ENCODE data around the gene NAP1L5.

NAP1L5 gene, protein sequence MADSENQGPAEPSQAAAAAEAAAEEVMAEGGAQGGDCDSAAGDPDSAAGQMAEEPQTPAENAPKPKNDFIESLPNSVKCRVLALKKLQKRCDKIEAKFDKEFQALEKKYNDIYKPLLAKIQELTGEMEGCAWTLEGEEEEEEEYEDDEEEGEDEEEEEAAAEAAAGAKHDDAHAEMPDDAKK

DNA sequence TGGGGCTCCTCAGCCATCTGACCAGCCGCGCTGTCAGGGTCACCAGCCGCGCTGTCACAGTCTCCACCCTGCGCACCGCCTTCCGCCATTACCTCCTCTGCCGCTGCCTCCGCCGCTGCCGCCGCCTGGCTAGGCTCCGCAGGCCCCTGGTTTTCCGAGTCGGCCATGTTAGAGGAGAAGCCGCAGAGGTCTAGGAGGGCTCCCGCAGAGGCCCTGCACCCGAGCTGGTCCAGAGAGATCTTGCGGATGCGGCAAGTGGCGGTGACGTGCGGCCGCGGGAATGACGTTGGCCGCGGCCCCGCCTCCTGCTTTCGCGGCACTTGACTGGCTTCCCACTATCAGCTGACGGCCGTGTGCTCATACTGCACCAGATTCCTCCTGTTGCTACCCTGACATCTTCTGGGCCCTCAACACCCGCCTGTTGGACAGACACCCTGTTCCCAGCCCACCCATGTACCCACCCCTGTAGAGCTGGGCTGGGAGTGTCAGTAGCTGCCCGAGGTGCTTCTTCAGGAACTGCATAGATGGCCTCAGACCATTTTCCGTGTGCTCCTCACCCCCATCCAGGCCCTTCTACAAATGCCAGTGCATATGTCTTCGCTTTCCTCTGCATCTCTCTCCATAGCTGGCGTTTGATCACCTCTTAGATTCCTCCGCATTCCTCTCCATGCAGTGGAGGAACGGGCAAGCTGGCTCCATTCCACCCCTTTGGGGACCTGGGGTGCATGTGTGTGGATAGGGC is at the start of gene NAP1L5:
Gene NAP1L5 (minus strand): TSS at position 242 of the 742 bp plus-strand sequence. CDS start 75 bp downstream, at position 167.
- peak; percentile 41 to 59 for DNase-seq

DNA sequence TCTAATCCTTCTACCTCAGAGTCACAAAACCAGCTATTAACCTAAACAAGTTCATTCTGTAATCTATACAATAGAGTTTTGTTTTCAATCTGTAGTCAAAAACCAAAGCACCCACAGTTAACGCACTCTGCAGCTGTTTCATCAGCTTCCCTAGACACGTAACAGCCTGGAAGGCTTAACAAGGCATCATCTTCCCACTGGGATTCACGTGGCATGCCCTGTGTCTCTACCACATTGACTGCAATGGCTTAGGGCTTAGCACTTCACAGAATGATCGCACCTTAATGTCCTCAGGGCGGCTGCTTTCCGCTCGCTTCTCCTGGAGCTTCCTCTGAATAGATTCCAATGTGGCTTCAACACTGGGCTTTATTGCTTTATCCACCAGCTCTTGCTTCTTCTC is 49.7 kb upstream of the NAP1L5 start:
- no peak for DNase-seq

DNA sequence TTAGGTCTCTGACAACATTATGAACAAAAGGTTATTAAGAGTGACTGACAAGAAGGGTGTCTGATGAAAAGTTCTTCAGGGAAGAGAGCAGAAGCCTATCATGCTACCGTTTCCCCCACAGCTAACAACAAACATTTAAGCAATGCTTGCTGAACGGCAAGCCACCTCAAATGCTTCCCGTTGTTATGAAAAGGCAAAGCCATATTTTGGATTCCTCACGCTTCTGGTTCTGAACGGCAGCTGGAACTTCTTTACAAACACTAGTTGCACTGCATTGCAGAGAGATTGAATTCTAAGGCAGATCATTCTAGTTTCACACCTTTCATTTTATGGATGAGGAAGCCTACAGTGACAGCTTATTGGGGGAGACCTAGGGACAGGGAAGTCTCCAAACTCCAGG is 48.6 kb upstream of the NAP1L5 start:
- no peak for DNase-seq

DNA sequence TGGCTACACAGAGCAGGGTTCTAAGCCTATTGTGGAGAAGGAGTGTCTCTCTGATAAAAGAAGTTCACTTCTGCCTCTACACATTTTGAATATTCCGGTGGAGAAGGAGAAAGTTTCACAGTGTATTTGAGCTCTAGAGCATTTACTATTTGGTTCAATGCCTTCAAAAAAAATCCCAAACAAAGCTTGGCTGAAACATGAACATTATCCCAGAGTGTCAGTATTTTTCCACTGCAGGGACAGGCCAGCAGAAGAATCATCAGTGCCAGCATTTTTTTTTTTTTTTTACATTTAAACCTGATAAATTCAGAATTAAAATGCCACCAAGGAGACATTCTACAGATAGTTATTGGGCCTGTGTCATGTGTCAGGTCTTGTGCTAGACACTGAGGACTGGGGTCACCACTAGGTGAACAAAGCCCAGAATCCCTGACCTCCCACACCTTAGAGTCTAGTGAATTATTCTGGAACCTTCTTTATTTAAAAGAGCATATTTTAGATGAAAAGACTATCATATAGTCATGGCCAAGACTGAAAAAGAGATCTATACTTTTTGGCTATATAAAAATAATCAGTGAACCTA is 48.0 kb upstream of the NAP1L5 start:
- DNase-seq: no peak

DNA sequence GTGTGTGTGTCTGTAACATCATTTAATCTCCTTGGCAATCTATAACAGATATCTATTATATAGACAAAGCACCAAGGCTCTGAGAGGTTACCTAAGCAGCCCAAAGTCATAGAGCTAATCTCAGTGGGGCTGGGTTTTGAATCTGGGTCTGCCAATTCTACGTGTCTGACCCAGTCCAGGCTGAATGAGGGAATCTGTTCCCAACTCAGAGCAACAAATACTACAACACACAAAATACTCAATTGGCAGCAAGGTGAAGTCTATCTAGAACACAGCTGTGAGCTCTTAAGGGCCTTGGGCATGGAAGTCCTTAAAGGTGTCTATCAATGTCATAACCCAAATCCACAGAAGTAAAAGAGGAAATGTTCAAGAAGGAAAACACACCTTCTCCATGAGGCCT is 47.5 kb upstream of the NAP1L5 start:
- DNase-seq: no peak

DNA sequence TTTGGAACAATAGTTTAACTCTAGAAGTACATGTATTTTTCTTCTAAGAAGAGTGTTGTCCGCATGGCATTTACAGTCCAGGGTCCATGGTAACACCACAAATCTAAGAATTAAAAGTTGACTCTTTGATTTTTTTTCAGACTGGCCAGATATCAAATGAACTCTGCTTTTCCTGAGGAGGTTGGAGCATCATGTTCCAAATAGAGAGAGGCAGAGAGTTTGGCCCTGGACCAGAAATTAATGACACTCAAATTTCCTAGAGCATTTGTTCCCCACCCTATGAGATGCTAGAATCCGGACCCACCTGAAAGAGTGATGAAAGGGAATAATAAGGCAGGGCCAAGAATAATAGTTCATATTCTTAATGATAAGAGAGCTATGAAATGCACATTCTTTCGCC is 47.0 kb upstream of the NAP1L5 start:
- no peak for DNase-seq

DNA sequence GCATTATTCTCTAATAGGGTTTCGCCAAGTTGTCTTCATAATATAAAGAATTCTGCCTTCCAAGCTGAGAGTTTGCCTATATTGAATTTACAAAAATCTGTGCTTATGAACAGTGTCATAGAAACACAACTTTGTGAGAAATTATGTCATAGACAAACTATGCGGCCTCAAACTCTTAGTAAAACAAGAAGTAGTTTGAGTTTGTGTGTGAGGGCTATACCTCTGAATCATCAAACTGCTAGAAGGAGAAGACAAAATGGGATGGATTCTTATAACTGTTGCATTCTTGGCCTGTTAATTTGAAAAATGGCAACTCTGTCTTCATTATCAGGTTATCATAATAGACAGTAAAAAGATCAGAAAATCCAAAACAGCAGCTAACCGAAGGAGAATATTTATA is 46.1 kb upstream of the NAP1L5 start:
- no peak for DNase-seq

DNA sequence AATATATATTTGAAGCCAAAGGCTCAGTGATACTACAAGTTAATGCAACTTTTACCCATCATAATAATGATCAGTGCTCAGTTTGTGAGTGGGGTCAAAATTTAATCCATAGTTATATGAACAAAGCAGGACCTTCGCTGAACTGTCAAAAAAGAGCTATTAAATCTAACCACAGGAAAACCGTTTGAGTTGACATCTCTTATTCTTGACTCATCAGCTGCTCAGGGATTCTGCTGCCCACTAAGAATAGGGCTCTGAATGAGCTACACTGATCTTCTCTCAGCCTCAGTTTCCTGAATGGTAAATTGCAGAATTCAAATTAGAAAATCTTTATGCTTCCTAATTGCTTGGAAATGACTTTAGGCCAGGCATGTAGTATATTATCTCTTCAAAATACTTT is 44.9 kb upstream of the NAP1L5 start:
- DNase-seq: no peak

DNA sequence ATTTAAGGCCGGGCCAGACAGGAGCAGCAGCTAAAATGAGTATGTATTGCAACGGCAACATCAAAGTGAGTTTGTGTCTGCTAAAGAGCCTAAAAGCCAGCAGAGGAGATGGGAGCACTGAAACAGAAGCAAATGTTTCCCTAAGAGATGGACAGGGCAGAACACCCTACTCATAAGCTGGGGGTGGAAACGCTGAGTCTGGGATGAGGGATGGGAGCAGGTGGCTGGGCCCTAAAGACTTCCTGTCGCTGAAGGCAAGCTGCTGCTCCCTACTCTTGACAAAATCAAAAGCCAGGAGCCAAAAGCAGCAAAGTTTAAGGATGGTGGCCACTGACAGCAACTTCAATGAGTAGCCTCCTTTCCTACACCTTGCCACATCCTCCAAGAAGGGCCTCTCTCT is 40.6 kb upstream of the NAP1L5 start:
- no peak for DNase-seq

DNA sequence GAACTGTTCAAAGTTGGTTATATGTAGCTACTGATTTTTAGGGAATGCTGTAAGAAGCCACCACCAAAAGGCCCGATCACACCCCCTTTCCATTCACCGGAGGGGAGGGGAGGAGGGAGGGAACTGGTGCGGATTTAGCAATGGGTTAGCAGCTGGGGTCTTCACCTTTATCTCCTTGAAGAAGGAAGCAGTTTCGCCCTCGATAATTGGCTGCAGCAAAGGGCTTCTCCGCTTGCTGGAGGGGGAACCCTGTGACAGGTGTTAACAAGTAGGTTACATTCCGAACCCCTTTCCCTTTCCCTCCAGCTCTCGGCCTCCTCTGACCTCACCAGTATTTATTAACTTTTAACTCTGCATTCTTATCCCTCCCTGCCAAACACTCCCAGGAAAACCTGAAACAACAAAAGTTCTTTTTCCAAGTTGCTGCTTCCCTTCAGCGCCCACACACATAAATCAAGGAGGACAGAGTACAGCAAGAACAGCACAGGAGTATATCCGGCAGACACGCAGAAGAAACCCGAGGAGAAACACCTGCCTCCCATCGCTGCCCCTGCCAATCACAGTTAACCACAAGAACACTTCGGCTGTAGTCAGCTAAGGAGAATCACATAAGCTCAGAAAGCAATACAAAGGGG is 39.8 kb upstream of the NAP1L5 start:
- no peak for DNase-seq

DNA sequence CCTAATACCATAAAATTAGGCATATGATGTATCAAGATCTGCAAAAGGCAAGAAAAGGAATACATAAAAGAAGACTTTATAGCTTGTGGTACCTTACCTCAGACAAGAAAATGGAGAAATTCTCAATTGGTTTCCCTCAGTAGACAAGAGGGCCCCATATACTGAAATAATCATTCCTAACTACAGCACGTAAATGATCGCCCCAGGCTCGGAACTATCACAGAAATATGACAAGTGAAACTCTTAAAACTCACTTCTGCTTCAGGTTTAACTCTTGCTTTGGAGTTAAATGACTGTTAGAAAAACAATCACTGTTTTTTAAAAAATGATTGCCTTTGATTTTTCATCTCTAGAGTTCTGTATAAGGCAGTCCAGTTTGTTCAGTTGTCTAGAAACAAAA is 38.6 kb upstream of the NAP1L5 start:
- DNase-seq: no peak

DNA sequence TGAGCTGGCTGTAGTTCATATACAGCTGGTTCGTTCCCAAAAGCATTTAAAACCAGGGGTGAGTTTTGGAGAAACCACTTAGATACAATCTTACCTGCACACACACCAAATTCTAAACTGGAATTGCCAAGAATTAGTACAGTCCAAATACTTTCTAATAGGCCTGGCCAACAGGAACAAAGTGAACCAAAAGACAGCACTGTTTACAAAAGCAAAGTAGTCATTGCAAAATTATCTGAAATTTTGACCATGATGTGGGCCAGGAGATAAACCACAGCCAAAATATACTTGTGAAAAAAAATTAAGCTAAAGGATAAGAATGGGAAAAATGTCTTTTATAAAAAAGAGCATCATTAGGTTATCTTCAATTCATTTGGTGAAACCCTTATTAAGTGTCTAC is 37.9 kb upstream of the NAP1L5 start:
- DNase-seq: no peak

DNA sequence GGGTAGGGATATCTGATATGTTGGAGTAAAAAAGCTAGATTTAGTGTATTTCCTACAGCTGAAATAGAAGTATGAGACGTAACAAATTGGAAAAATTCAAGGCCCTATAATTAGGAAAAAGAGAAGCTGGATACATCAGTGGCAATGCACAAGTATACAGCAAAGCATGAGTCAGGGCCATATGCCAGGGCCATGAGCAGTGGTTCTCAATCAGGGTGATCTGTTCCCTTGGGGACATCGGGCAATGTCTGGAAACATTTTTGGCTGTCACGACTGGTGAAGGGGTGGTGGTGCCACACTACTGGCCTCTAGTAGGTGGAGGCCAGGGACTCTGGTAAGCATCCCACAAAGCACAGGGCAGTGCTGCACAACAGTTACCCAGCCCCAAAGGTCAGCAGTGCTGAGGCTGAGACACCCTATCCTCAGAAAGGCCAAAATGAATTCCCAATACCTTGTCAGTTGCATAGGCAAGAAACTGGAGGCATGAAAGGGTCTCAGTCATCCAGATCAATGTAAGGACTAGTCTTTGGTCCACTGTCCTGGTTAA is 36.8 kb upstream of the NAP1L5 start:
- DNase-seq: no peak

DNA sequence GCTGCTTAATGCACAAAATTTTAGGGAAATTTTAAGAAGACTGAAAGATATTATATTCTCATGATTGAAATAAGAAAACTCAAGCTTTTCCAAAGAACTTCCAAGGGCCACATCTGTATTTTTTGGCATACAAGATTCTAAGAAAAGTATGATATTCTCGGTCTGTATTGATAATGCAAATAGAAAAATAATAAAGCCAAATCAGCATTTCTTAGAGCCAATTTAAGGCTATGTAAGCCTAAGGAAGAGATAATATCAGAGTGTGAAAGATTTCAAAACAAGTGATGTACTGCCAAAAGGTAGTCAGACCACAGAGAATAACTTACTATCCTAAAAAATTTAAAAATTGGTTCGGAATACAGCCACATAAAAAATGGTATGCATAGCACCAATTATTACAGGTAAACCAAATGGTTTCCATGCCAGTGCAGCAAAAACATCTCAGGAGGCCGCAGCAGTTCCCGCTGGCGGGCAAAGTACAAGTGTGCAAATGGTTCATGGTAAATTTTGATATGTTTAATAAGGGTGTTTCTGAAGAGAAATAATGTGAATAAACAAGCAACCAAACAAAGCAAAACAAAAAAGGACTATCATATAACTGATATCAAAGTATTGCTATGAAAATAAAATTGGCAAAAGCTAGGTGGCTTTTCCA is 35.2 kb upstream of the NAP1L5 start:
- no peak for DNase-seq

DNA sequence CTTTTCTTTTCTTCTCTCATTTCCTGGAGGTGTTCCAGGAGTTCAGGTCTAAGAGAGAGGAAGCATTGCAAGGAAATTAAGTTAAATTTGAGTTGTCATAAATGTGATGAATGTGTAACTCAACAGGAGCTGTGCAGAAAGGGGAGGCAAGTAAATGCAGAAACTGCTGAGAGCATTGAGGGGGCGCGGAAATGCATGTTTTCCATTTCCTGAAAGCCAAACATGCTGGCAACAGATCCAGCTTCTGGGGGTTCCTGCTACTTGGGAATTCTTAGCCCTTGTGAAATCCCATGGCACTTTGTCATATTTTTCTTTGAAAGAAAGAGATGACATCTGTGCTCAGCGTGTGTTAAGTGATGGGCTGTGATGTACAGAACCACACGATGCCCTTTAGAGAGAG is 33.8 kb upstream of the NAP1L5 start:
- no peak for DNase-seq

DNA sequence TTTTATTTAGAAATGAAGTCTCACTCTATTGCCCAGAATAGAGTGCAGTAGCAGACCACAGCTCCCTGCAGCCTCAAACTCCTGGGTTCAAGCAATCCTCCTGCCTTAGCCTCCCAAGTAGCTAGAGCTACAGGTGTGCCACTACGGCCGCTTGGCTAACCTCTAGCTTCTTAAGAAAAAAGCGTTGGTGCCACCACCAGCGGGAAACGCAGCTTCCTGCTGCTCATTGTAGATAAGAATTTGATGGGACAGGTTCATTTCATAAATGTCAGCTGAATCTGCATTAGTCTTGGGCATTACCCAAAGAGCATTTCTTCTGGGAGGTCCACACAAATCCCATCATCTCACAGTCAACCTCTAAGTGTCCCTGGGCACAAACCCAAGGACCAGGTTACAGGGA is 33.2 kb upstream of the NAP1L5 start:
- no peak for DNase-seq

DNA sequence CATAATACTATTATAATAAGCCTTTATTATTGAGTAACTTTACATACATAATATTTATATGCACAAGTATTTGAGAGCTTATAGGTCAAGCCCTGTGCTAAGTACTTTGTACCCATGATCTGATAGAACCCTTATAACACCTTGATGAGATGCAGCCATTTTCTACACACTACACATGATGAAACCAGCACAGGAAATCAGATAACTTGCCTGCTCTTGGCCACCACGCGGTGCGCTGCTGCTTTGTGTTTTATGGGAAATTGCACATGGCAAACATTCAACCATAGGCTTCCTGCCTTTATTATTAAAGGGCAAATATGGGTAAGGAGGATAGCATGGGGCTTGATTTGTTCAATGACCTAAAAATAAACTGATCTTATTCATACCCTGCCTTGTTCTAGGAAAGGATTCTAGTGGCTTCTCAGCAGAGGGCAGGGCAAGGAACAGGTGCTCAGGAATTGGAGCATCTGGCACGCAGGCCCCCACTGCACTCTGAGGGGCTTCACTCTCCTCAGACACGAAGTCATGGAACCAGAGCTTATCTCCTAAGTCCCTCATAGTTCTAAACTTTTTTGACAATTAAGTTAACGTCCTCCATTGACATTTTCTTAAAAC is 31.6 kb upstream of the NAP1L5 start:
- no peak for DNase-seq

DNA sequence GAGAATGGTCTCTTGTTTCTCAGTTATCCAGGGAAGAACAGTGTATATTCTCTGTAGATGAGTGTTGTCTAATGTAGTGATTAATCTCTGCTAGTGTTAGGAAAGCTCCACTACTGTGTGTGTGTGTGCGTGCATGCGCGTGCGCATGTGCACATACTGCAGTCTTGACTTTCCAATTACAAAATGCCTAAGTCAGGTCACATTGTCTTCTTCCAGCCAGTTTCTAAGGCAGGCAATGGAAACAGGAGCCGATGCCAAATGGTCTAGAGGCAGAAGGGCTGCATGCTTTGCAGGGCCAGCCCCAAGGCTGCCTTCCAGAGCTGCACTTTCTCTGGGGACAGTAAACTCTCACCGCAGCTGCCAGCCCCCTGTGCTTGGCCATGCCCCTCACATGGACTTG is 30.5 kb upstream of the NAP1L5 start:
- no peak for DNase-seq

DNA sequence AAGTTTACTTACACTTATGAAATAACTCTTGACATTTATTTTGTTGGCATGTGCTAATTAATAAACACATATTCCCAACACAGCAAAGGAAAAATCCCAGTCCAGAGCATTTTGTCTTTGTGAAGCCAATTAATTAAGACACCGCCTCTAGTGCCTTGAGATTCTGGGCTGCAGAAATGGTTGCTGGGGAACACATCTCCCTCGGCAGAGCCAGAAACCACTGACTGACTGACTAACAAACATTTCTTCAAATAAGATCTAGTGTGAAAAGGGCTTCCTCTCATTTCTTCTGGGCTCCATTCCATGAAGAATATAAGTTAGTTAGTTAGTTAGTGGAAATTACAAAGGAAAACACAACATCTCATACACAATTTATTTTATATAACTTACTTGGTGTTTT is 28.4 kb upstream of the NAP1L5 start:
- no peak for DNase-seq

DNA sequence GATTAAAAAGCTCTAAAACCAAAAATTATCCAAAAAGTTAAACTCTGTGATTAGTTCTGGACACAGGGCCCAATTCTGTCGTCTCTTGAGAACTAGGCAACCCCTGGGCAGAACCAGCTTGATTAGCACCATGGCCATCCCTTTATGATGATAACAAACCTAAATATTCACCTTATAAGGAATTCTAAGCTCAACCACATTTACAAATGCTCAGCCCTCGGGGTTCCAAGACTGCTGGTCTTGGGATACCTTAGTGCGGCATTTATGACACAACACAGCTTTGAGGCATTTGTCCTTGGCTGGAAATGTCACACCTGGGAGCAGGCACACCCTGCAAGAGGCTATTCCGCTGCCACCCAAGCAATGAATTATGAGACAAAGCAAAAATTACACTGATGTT is 27.5 kb upstream of the NAP1L5 start:
- DNase-seq: no peak

DNA sequence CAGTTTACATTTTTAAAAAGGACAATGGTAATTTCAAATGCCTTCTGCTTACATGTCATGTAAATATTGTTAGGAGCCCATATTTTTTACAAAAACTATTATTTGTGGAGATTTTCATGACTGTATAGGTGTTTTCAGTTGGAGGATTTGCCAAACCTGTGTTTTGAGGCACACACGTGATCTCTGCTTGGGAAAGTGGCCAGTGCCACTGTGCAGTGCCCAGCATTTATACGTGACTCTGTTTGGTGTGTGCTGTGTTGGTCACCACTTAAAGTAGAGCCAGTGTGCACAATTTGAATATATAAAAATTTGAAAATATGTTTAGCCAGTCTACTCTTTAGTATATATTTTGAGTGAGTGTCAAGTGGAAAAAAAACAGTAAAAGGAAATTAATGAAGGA is 26.8 kb upstream of the NAP1L5 start:
- DNase-seq: no peak

DNA sequence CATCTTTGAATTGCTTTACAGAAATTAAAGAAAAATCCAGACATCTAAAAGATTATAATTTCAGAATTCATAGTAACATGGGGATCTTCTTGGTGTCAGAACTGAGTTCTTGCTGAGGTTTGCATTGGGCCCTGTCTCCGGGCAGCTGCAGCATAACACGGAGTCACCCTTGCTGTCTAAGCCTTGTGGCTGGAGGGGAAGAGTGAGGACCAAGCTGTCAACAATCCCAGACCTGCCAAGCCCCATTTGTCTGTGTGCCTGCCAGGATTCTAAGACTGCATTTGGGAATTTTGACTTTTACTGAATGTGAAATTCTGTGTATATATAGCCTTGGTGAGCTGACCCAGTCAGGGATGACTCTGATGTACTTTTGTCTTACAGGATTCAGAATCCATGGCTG is 25.2 kb upstream of the NAP1L5 start:
- DNase-seq: no peak

DNA sequence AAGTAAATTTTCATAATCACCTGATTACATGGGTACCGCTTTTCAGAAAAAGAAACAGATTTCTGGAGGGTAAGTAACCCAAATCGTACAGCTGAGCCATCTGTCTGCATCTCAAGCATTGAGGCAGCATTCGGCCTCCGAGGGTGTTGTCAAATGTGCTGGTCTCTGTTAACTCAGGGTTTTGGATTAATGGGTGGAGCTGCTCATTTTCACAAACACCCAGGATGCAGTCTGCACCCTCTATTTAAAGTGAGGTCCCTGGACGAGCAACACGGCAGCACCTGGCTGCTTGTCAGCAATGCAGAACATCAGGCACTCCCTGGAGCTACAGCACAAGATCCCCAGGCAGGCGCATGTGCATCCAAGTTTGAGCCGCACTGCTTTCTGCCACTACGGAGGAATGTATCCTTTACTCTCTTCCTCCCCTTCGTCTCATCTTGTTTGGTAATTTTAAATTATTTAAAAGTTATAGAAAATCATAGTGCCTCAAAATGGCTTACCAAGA is 24.7 kb upstream of the NAP1L5 start:
- no peak for DNase-seq
